ENCODE data around the gene GLG1.
"Not testable (repeated sequence)": the region's sequence is repeated elsewhere in the genome, so short reads cannot be mapped to it uniquely, and the experiment has no call there.

Gene GLG1

DNA sequence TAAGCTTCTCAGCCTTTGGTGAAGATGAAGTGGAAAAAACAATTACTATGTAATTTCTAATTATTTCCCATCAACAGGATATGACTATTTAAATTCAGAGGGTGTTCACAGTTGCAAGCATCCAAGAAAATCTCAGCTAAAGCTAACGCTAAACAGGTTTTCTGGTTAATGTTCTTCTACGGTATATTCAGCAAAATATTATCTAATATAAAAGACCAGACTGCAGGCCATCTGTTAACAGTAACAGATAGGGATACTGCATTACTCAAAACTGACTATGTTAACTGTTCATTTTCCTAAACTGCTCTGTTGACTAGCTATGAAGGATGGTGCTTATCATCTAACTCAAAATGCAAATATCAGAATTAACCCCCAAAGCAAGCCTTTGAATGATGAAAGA, 32.8 kb downstream of the GLG1 start:
- no peak for DNase-seq

GRCh38 chr16:74573622-74574021, 33.3 kb downstream of the GLG1 start:
- no peak for DNase-seq

- no peak for DNase-seq
These were observed 36.3 kb downstream of the GLG1 start for GRCh38 chr16:74570412-74571301.

GRCh38 chr16:74568961-74569631, 37.8 kb downstream of the GLG1 start:
- no peak for DNase-seq

GRCh38 chr16:74567901-74568300, 39.0 kb downstream of the GLG1 start:
- no peak for DNase-seq

GRCh38 chr16:74565378-74565777, 41.5 kb downstream of the GLG1 start:
- DNase-seq, result no peak

DNA sequence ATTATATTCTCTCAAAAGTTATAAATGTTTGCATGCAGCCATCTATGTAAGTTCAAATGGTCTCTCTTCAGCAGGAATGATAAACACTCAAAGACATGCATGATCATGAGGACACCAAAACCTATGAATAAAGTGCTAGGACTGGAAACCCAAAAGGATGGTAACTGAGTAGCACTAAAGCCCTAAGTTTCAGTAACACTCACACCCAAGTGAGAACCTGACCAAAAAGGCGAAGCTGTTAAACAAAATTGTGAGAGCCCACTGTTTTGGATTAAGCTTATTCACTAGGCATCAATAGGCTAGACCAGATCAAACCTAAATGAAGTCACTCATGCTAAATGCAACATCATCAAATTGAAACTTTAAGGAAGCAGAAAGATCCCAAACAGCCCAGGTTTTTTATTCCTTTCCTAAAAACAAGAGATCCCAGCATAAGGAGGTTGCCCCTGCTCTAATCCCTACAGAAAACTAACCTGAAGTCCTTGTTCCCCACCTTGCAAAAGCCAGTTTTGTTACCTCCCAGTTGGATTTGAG, 42.4 kb downstream of the GLG1 start:
- DNase-seq, result no peak

DNA sequence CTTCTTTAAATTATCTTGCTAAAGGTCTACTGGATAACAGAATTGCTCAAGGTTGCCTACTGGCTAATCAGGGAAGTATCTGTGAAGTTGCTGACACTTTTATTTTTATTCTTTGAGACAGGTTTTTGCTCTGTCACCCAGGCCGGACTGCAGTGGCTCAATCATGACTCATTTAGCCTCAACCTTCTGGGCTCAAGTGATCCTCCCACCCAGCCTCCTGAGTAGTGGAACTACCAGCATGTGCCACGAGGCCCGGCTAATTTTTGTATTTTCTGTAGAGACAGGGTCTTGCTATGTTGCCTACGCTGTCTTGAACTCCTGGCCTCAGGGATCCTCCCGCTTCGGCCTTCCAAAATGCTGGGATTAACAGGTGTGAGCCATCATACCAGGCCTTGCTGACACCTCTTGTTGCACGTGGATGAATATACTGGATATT, 43.1 kb downstream of the GLG1 start:
- DNase-seq, result peak; percentile 34

- no peak for DNase-seq
These were observed 44.8 kb downstream of the GLG1 start for GRCh38 chr16:74562117-74562516.

DNA sequence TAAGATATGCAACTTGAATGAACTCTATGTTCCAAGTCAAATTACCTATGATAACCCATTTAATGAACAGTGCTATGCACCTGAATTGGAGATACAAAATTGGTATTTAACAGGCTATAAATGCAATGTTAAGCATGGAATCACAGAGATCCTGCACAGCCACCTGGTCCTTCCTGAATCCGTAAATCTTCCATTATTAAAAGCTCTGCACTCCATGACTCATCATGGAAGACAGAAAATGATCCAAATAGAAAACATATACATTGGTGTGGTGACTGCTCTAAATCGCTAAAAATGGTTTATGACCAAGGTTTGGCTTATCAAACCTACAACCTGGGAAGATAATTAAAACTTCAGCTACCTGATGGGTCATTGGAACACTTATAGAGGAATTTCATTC, 45.3 kb downstream of the GLG1 start:
- DNase-seq, result no peak

DNA sequence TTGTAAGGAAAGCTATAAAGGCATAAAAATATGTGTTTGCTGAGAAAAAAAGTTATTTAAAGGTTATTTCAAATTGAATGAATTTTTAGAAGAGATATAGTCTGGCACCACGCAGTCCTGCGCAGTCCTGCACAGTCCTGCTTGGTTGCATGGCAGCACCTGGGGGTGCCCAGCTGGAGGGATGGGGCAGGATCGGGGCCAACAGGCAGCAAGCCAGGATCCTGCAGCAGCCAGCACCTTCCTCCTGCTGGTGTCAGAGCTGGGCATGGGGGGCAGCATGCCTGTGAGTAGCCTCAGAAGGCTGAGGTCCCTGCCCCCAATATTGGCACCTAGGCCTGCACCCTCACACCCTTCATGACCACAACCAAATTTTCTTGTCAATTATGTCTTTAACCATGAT, 46.0 kb downstream of the GLG1 start:
- DNase-seq, result no peak

DNA sequence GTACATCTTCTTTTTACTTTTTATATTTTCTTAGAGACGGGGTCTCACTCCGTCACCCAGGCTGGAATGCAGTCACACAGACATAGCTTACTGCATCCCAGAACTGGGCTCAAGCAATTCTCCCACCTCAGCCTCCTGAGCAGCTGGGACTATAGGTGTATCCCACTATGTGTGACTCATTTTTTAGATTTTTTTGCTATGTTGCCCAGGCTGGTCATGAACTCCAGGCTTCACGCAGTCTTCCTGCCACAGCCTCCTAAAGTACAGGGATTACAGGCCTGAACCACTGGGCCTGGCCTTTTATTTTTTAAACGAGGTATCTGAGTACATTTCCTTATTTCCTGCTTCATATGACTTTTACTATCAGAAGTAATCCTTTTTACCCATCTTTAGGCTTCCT, 48.0 kb downstream of the GLG1 start:
- no peak for DNase-seq

DNA sequence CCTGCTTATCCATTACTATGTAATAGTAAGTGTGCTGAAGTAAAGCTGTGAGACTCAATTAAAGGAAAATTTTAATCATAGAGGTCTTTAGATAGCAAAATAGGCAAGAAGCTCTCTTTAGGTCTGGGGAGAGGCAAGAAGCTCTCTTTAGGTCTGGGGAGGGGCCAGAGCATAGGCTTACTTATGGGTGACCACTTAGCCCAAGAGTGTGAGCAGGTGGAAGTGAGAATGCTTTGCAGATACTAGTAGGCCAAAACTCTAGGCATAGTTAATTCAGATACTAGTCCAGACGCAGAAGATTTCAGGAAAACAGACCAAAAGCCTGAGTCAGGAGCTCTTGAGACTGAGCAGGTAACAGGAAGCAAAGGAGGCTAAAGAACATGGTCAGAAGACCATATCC, 49.6 kb downstream of the GLG1 start:
- no peak for DNase-seq

- DNase-seq, result no peak
These were observed 50.5 kb downstream of the GLG1 start for GRCh38 chr16:74556375-74556922.

- not testable (repeated sequence) for DNase-seq
These were observed 54.6 kb downstream of the GLG1 start for GRCh38 chr16:74552357-74552756.

DNA sequence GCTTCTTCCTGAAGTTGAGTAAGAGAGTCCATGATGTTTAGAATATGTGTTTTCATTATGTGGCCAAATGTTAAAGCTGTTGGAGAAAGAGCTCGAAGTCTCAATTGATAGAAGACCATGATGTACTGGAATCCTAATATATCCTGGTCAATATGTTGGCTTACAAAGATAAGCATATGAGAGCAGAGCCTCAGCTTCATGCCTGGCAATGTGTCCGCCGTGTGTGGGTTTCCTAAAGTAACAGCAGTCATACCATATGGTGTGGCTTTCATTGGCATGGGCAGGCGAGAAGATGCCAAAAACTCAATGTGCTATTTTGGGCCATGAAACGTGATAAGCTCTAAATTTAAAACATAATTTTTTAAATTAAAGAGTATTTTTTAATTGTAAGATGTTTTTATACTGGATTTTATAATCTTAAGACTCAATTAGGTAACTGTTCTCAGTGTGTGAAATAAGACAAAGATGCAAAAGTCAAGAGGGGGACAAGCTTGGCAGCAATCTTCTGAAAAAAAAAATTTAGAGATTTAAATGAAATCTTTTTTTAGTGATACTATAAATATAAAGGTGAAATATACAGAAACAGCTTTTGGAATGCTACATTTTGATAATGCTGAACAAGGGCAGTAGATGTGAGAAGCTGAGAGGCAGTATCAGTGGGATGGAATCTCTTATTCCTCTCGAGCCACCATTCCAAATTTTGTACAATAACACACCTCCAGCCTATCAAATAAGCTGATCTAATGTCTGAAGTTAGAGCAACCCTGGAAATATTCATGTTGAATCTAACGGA, 56.5 kb downstream of the GLG1 start:
- DNase-seq, result not testable (repeated sequence)

GRCh38 chr16:74546112-74546511, 60.8 kb downstream of the GLG1 start:
- not testable (repeated sequence) for DNase-seq

GRCh38 chr16:74542911-74543578, 63.9 kb downstream of the GLG1 start:
- not testable (repeated sequence) for DNase-seq

GRCh38 chr16:74540663-74541062, 66.3 kb downstream of the GLG1 start:
- not testable (repeated sequence) for DNase-seq

DNA sequence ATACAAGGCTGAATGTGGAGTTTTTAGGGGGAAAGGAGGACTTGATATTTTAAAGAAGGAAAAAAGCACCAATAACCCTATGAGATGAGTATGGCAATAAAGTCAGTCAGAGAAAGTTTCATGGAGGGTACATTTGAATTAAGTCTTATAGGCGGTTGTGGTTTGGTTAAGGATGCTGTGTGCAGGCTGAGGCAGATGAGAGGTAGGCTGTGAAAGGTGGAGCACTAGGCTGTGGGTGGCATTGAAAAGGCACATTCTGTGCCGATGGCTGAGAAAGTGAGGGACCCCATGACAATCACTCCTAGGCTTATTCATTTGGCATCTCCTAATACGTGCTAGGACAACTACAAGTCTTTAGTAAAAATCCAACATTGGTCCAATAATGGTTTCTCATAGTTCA, 68.1 kb downstream of the GLG1 start:
- not testable (repeated sequence) for DNase-seq

DNA sequence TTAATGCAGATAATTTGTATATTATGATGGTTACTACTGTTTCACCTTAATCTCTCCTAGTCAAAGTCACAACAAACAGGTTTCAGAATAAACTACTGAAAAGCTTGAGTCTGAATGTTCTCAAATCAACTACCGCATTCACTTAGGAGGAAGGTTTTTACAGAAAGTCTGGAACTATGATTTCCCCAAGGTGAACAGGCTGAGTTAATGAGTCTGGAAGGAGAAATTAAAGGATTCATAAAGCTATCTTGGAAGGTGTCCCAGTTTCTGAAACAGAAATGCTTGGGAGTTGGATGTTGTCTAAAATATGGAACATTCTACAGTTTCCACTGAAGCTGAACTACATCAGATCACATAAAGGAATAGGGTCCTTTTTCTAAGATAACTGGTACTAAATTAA, 69.2 kb downstream of the GLG1 start:
- DNase-seq, result not testable (repeated sequence)

DNA sequence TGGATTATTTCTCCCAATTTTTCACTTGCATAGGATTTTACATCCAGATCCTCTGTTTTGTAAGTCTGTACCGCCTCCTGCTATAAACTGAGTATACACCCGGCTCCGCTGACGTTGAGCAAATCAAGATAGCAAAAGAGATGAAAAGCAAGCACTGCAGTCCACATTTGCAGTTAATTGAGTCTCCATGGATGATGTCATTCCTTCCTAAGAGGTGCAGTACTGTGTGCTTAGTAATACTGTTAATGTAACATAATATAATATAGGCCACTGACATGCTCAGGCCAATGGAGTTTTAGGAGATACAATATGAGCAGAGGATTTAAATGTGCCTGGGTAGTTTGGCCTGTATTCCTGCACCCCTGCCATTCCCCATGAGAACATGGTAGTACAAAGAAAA, 72.3 kb downstream of the GLG1 start:
- DNase-seq, result not testable (repeated sequence)

All from GF-D8 (cell line).